Uterus (tissue), 4 donors: ENCODE results near the gene NKAIN2. TPM values are rescaled to one million over a fixed set of nuclear protein-coding genes. Genes with fewer than 3 reads are reported as not detected.

ENCODE experiments used
- DNase-seq, 2 donors: peaks; one replicate each; pipeline ENCODE4 v3.0.0-alpha.2; 2019 to 2020
- H3K27ac ChIP-seq, 2 donors: fragments of 200-600 bp; sonication (generic); 1 replicate in 1 of 2; 2 replicates in 1 of 2; pipeline ENCODE4 v1.5.1; 2016 to 2018
- H3K27me3 ChIP-seq, 2 donors: fragments of 200-600 bp; sonication (generic); one replicate each; pipeline ENCODE4 v1.5.1; 2018 to 2019; ENCODE audit warnings: control low read depth in 1 of 2
- H3K36me3 ChIP-seq, 2 donors: fragments of 200-600 bp; sonication (generic); one replicate each; pipeline ENCODE4 v1.5.1; 2019; ENCODE audit warnings: control low read depth in 1 of 2
- H3K4me1 ChIP-seq, 2 donors: fragments of 200-600 bp; sonication (generic); one replicate each; pipeline ENCODE4 v1.5.1; 2018 to 2019; ENCODE audit warnings: control low read depth in 1 of 2
- H3K4me3 ChIP-seq, 2 donors: fragments of 200-600 bp; sonication (generic); 1 replicate in 1 of 2; 2 replicates in 1 of 2; pipeline ENCODE4 v1.5.1; 2018 to 2019; ENCODE audit warnings: mild to moderate bottlenecking in 1 of 2
- H3K9me3 ChIP-seq, 2 donors: fragments of 200-600 bp; sonication (generic); one replicate each; pipeline ENCODE4 v1.5.1; 2019; ENCODE audit warnings: control low read depth in 1 of 2
- POLR2A ChIP-seq, 2 donors: fragments of 450-650 bp; IDR thresholded peaks; one replicate each; pipeline ENCODE4 v1.6.1; 2016; ENCODE audit warnings: antibody characterized with exemption in 2 of 2, mild to moderate bottlenecking in 1 of 2, moderate library complexity in 1 of 2
- intact Hi-C: fragments of 100-400 bp; cut with DNase I; formaldehyde crosslinking; loops from one replicate; pipeline ENCODE4 v1.15.1; 2023; ENCODE audit warnings: low total_unique reads
- total RNA-seq, 4 donors: library from RNA; depleted of rRNA in 3 of 4; stranded (reverse); fragments of >200 nt in 3 of 4; gene quantifications; one replicate each; pipeline versions ENCODE4 v1.1.0 to v1.2.4, GENCODE V29; 2014 to 2023
- TF ChIP-seq, protein P1 (sequence below), 4 experiments: fragments of 200-600 bp in 2 of 4; fragments of 450-650 bp in 2 of 4; sonication (generic) in 2 of 4; IDR thresholded peaks; one replicate each; pipeline ENCODE4 v1.5.1; 2016 to 2019; ENCODE audit warnings: antibody characterized with exemption in 4 of 4, mild to moderate bottlenecking in 2 of 4, moderate library complexity in 1 of 4
- donor health status: DM: yes; HTN: yes; CAD: no.

NKAIN2 gene
- total RNA-seq, 4 donors from 2014 or later, result 0.59 to 1.1 (median 1.0) TPM; not detected in 1

DNA sequence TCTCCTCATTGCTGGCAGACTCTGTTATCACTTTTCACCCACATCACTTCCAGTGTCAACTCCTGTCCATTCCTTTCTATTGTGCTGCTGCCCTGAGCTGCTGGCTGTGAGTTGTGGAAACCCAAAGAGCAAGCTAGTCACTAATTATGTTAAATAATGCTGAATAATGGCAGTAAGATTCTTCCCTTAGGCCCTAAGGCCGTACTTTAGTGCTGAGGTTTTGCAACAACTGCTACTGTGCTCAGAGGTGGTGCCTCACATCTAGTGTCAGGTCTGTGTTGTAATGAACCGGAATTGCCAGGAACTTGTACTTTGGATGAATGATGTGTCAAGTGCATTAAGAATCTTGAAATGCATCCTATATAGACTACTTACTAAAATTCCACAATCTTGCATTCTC, 786.3 kb downstream of the NKAIN2 start:
- H3K27ac ChIP-seq, result no peak overlapping the region
- no peaks in the 10 kb centered on the region for H3K9me3 ChIP-seq
- no peaks in the 10 kb centered on the region for H3K27me3 ChIP-seq
- no peak overlapping the region for H3K4me3 ChIP-seq
- TF ChIP-seq, protein P1, sequence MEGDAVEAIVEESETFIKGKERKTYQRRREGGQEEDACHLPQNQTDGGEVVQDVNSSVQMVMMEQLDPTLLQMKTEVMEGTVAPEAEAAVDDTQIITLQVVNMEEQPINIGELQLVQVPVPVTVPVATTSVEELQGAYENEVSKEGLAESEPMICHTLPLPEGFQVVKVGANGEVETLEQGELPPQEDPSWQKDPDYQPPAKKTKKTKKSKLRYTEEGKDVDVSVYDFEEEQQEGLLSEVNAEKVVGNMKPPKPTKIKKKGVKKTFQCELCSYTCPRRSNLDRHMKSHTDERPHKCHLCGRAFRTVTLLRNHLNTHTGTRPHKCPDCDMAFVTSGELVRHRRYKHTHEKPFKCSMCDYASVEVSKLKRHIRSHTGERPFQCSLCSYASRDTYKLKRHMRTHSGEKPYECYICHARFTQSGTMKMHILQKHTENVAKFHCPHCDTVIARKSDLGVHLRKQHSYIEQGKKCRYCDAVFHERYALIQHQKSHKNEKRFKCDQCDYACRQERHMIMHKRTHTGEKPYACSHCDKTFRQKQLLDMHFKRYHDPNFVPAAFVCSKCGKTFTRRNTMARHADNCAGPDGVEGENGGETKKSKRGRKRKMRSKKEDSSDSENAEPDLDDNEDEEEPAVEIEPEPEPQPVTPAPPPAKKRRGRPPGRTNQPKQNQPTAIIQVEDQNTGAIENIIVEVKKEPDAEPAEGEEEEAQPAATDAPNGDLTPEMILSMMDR (IDR thresholded peaks at IDR 0.05), result no peak
- TF ChIP-seq POLR2A (IDR thresholded peaks at IDR 0.05), result no peak
- H3K4me1 ChIP-seq, result no peaks in the 10 kb centered on the region
- H3K36me3 ChIP-seq, result no peaks in the 10 kb centered on the region
- no peak for DNase-seq
- intact Hi-C loops, result no loop called here

DNA sequence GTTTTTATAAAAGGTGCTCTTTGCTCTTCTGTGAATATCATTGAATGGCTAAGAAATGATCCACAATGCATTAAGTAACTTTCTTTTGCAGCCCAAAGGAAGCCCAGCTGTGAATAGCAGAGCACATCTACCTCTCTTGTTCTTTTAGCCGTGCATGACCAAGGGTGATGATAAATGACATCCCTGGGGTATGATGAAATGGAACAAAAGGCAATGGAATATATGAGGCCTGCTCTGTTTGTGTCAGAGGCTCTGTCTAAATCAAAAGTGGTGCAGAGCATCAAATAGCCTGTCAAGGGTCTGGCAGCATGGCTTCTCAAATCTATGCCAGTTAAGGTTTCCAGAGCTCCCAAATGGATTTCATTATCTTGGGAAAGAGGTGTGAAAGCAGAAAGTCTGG, 796.0 kb downstream of the NKAIN2 start:
- H3K9me3 ChIP-seq, result no peaks in the 10 kb centered on the region
- intact Hi-C loops, result no loop called here
- no peak overlapping the region for H3K27ac ChIP-seq
- no peaks in the 10 kb centered on the region for H3K4me1 ChIP-seq
- DNase-seq, result no peak
- H3K36me3 ChIP-seq, result no peaks in the 10 kb centered on the region
- no peak overlapping the region for H3K4me3 ChIP-seq
- no peaks in the 10 kb centered on the region for H3K27me3 ChIP-seq
- TF ChIP-seq, protein P1 (IDR thresholded peaks at IDR 0.05), result no peak
- no peak for TF ChIP-seq POLR2A (IDR thresholded peaks at IDR 0.05)

DNA sequence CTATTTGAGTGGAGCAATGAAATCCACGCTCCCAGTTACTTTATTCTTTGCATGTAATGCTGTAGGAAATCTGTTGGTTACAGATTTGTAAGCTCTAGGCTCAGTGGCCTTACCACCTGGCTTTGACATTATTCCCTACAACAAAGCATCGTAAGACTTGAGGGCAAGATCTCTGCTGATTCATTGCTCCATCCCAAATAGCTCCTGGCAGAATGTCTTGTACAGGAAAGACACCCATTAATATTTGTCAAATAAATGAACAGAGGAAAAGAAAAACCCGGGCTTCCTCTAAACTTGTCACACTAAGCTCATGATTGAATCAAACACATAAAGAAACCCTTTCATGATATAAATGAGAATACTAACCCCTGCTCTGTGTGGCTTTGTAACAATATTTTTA, 801.1 kb downstream of the NKAIN2 start:
- intact Hi-C loops, result no loop called here
- Histone ChIP-seq H3K27me3 (no peaks in the 10 kb centered on the region), H3K27ac (no peak overlapping the region), H3K36me3 (no peaks in the 10 kb centered on the region), H3K4me1 (no peaks in the 10 kb centered on the region), H3K9me3 (no peaks in the 10 kb centered on the region), H3K4me3 (no peak overlapping the region)
- TF ChIP-seq, protein P1 (IDR thresholded peaks at IDR 0.05), result no peak
- TF ChIP-seq POLR2A (IDR thresholded peaks at IDR 0.05), result no peak
- DNase-seq, result no peak

DNA sequence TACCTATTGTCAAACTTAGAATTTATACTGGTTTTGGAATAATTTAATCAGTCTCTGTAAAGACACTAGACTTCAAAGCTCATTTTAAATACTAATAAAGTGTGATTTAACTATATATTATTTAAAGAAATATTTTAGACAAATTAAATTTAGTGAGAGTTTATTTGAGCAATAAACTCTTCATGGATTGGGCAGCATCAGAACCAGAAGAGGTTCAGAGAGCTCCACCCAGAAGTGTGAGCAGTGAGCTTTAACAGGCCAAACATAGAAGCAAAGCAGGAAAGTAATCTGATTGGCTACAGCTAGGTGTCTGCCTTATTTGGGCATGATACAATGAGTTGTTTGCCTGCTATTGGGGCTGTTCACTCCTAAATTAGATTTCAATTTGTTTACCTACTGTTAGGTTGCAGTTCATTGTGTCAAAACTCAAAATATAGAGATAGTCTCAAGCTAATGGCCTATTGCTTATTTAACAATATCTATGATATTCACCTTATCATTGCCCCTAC, 803.5 kb downstream of the NKAIN2 start:
- no peak for DNase-seq
- no peaks in the 10 kb centered on the region for H3K4me1 ChIP-seq
- H3K9me3 ChIP-seq, result no peaks in the 10 kb centered on the region
- TF ChIP-seq, protein P1 (IDR thresholded peaks at IDR 0.05), result no peak
- no peak for TF ChIP-seq POLR2A (IDR thresholded peaks at IDR 0.05)
- no peak overlapping the region for H3K27ac ChIP-seq
- no peak overlapping the region for H3K4me3 ChIP-seq
- H3K27me3 ChIP-seq, result no peaks in the 10 kb centered on the region
- intact Hi-C loops, result no loop called here
- H3K36me3 ChIP-seq, result no peaks in the 10 kb centered on the region

DNA sequence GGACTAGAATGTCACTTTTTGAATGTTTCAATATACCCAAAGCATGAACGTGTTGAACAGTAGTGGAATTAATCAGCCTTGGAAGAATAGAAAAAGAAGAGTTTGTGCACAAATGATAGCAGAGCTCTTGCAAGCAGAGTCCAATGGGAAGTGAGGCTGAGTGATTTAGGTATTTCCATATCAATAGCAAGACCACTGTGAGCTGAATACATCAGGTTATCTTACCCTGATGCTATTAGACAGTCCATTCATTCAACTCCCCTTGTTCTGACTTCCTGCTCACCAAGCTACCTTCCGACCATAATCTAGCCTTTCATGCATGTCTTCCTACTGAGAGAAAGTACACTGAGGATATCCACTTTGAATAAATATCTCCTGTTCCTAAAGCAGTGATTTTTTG, 809.4 kb downstream of the NKAIN2 start:
- Histone ChIP-seq H3K9me3 (no peaks in the 10 kb centered on the region), H3K36me3 (no peaks in the 10 kb centered on the region), H3K27ac (no peak overlapping the region), H3K4me1 (no peaks in the 10 kb centered on the region), H3K4me3 (no peak overlapping the region), H3K27me3 (no peaks in the 10 kb centered on the region)
- intact Hi-C loops, result no loop called here
- TF ChIP-seq, protein P1 (IDR thresholded peaks at IDR 0.05), result no peak
- no peak for TF ChIP-seq POLR2A (IDR thresholded peaks at IDR 0.05)
- DNase-seq, result no peak
